Bronchus fibroblast of lung (primary cell): ENCODE measurements around the gene ZNF775. TPM values are rescaled to one million over a fixed set of nuclear protein-coding genes. Genes with fewer than 3 reads are reported as not detected.

Experiments
- total RNA-seq: library from RNA; depleted of rRNA; stranded (reverse); fragments of >200 nt; gene quantifications from 2 replicates; pipeline ENCODE4 v1.2.3, GENCODE V29; 2015

ZNF775 gene
- 5.9 and 7.4 TPM in 2 replicates for total RNA-seq

GRCh38 chr7:150378853-150379440, at the start of gene ZNF775:
Gene ZNF775 (plus strand): TSS chr7:150379330. CDS start chr7:150388471, 9,141 bp downstream.

GRCh38 chr7:150341263-150342120, 37.6 kb upstream of the ZNF775 start, which contains the start of gene RARRES2:
Gene RARRES2 (minus strand): TSS chr7:150341629. CDS start chr7:150340609, 1,020 bp downstream.

GRCh38 chr7:150368096-150368883, 10.8 kb upstream of the ZNF775 start, which contains the start of gene REPIN1:
Gene REPIN1 (plus strand): TSS chr7:150368822. CDS start chr7:150369712, 890 bp downstream.

Other genes starting within 250 kb of the ZNF775 start
- 6.7 and 6.8 TPM in 2 replicates for gene LRRC61, start 56.0 kb upstream of the ZNF775 start, total RNA-seq
- 0.17 and 0.45 TPM in 2 replicates for gene ACTR3C, start 55.8 kb upstream of the ZNF775 start, total RNA-seq
- 9.5 and 11.9 TPM in 2 replicates for gene RARRES2, start 37.7 kb upstream of the ZNF775 start, total RNA-seq
- gene REPIN1, start 10.5 kb upstream of the ZNF775 start, total RNA-seq = 70.2 and 75.7 TPM in 2 replicates
- gene GIMAP8, start 71.3 kb downstream of the ZNF775 start, total RNA-seq = not detected in 2 replicates
- not detected in 2 replicates for gene GIMAP7, start 135.5 kb downstream of the ZNF775 start, total RNA-seq
- gene GIMAP4, start 188.1 kb downstream of the ZNF775 start, total RNA-seq = not detected in 2 replicates